A172 (cell line): ENCODE measurements around the gene GCN1. TPM values are rescaled to one million over a fixed set of nuclear protein-coding genes. Genes with fewer than 3 reads are reported as not detected.

Source experiments
- DNase-seq: peaks from one replicate; pipeline ENCODE4 v3.0.0-alpha.2; 2015; ENCODE audit warnings: low spot score
- total RNA-seq: library from RNA; depleted of rRNA; stranded (reverse); fragments of >200 nt; shearing (Covaris generic); gene quantifications from 2 replicates; pipeline ENCODE4 v1.2.3, GENCODE V29; 2014

GCN1 gene
- total RNA-seq, 1 experiment from 2014 or later = 41.5 TPM

GRCh38 chr12:120148011-120148410, 46.5 kb downstream of the GCN1 start:
- DNase-seq = no peak

- no peak for DNase-seq
Observed at GRCh38 chr12:120145164-120145563, 49.4 kb downstream of the GCN1 start.

- no peak for DNase-seq
Observed at GRCh38 chr12:120144215-120144614, 50.3 kb downstream of the GCN1 start.

- DNase-seq = no peak
Observed at GRCh38 chr12:120142231-120142877, 52.2 kb downstream of the GCN1 start.

- DNase-seq = no peak
Observed at GRCh38 chr12:120141336-120141735, 53.2 kb downstream of the GCN1 start.

GRCh38 chr12:120140603-120141002, 53.9 kb downstream of the GCN1 start:
- DNase-seq = no peak

GRCh38 chr12:120139958-120140357, 54.6 kb downstream of the GCN1 start:
- DNase-seq = no peak

GRCh38 chr12:120138366-120138765, 56.1 kb downstream of the GCN1 start:
- DNase-seq = no peak

GRCh38 chr12:120137833-120138232, 56.7 kb downstream of the GCN1 start:
- DNase-seq = no peak

GRCh38 chr12:120136093-120136770, 58.3 kb downstream of the GCN1 start:
- no peak for DNase-seq

- no peak for DNase-seq
Observed at GRCh38 chr12:120134307-120134980, 60.1 kb downstream of the GCN1 start.

- no peak for DNase-seq
Observed at GRCh38 chr12:120132863-120133385, 61.6 kb downstream of the GCN1 start.

GRCh38 chr12:120132054-120132836, 62.3 kb downstream of the GCN1 start:
- no peak for DNase-seq

- no peak for DNase-seq
Observed at GRCh38 chr12:120131116-120131515, 63.4 kb downstream of the GCN1 start.

- DNase-seq = no peak
Observed at GRCh38 chr12:120130011-120130410, 64.5 kb downstream of the GCN1 start.

GRCh38 chr12:120126635-120127005, 67.9 kb downstream of the GCN1 start:
- no peak for DNase-seq

- no peak for DNase-seq
Observed at GRCh38 chr12:120125792-120126634, 68.5 kb downstream of the GCN1 start.

GRCh38 chr12:120125029-120125428, 69.5 kb downstream of the GCN1 start:
- DNase-seq = no peak

GRCh38 chr12:120121766-120122293, 72.7 kb downstream of the GCN1 start:
- no peak for DNase-seq

GRCh38 chr12:120121343-120121742, 73.2 kb downstream of the GCN1 start:
- no peak for DNase-seq
